HG02588 (cell line): Measurements from ENCODE around the gene TLDC2.
"Not testable (repeated sequence)": the region's sequence is repeated elsewhere in the genome, so short reads cannot be mapped to it uniquely, and the experiment has no call there.

ENCODE experiments used
- ATAC-seq: cut with Tn5 transposase; IDR thresholded peaks from one replicate; pipeline ENCODE4 v1.9.1; 2021; ENCODE audit warnings: mild to moderate bottlenecking, moderate library complexity; ENCODE audit not compliant: unreplicated experiment

Gene TLDC2

DNA sequence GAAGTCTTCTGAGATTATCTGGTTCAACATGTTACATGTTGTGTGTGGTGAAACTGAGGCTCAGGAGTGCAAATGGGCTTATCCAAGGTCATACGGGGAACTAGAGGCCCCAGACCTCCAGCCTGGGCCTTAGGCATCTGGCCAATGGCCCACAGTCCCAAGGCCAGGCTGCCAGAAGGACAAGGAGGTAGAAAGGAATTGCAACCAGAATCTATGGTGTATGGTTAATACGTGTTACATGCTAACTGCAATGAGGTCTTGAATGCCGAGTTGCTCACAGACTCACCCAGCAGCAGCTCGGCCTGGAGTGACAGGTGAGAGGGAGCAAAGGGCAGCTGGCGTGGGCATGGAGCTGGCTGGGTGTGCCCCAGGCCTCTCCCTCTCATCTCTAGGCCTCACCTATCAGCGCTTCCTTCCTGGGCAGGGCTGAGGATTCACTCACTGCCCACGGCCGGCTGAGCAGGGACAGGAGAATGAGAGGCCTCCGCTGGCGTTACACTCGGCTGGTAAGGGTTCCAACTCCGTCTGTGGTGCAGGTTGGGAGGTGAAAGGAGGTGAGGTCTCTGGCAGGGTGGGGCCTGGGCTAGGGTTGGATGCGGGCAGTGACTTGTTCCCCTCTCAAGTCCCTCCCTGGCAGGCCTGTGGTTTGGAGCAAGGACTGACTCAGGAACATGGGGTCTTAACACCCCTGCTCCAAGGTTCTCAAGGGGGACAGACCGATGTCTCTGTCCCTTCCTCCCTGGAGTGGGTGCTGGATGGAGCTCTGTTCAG, at the start of gene TLDC2:
Gene TLDC2 (plus strand): TSS at position 437 of the 771 bp plus-strand sequence. CDS start 37 bp downstream, at position 474.
- no peak for ATAC-seq

- ATAC-seq = no peak
Measured at GRCh38 chr20:36826554-36827244, 49.2 kb upstream of the TLDC2 start.

DNA sequence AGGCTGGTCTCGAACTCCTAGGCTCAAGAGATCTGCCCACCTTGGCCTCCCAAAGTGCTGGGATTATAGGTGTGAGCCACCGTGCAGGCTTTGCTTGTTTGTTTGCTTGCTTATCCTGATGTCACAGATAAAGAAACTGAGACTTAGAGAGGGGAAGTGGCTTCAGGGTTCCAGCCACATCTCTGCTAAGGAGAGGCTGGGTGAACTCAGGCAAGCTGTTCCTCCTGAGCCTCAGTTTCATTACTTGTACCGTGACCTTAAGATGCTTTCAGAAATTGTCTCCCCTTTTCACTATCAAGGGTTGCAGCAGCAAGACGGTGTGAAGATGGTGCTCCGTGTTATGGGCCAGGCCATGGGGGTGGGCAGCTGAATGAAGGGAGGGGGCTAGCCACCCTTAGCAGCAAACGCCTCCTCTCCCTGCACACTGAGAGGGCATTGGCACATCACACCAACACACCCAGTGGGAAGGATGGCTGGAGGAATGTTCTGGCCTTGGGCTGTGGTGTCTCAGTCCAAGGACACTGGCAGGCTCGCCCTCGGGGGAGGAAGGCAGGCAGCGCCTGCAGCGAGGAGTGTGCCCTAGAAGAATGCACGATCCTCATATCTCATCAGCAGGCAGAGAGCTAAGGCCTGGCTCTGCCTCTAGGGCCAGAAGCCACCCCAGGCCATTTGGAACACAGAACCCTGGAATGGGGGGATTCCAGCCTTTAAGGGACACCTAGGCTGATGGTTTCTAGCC, 48.2 kb upstream of the TLDC2 start:
- ATAC-seq = peak; percentile 81

DNA sequence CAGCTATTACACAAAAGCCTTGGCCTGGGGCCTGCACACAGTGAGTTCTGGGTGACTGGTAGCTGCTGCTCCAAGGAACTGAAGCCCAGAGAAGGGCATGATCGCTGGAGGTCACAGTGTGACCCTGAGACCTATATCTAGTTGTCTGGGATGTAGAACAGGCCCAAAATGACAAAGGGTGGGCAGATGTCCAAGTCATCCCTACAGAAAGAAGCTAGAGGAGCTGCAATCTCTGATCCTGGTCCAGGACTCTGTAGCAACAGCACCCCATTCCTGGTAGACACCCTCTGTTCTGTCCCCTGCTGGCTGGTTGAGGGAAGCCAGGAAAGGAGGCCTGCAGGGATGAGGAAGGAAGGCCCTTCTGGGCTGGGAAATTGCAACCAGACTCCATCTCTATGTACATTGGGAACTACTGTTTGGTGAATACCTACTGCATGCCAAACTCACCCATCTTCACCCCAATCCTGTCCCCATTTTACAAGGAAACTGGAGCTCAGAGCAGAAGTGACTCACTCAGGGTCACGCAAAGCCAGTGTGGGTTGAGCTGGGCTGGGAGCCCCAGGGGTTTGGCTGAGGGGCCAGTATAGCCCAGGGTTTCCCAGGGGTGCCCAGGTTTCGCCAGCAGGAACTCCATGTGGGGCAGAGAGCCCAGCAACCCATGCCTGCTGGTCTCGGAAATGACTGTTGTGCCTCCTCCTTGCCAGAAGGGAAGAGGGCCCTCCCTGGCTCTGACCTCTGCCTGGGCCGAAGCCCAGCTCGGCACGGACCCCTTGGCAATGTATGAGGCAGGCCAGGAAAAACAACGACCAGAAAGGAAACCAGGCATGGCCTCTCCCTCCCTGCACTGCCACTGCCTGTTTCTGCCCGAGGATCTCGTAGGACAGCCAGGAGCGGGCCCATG, 44.9 kb upstream of the TLDC2 start:
- no peak for ATAC-seq

DNA sequence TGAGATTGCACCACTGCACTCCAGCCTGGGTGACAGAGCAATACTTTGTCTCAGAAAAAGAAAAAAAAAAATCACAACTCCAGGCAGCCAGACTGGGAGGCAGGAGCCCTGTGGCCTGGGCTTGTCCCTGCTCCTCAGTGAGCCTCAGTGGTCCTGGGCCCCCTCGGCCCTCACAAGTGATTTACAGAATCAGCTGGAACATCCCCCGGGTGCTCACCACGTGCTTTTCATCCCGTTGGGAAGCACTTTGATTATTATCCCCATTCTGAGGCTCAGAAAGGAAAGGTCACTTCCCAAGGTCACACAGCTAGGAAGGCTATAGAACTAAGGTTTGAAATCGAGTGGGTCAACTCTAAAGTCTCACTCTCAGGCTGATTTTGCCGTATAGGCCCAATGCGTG, 43.1 kb upstream of the TLDC2 start:
- no peak for ATAC-seq

DNA sequence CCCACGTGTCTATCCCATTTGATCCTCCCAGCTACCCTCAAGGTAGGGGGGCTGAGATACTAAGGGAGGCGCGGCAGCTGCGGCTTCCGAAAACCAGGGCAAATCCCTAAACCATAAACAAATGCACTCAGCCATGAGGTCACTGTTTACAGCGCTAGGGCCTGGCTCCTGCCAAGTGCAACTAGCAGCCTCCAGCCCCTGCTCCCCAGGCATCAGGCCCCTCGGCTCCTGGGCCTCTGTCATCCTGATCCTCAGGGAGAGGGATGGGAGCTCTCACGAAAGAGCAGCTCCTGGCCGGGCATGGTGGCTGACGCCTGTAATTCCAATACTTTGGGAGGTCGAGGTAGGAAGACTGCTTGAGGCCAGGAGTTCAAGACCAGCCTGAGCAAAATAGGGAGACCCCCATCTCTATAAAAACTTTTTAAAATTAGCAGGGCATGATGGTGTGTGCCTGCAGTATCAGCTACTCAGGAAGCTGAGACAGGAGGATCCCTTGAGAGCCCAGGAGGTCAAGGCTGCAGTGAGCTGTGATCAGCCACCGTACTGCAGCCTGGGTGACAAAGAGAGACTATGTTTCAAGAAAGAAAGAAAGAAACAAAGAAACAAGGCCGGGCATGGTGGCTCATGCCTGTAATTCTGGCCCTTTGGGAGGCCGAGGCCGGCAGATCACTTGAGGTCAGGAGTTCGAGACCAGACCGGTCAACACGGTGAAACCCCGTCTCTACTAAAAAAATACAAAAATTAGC, 42.5 kb upstream of the TLDC2 start:
- no peak for ATAC-seq

- ATAC-seq = no peak
Measured at GRCh38 chr20:36835025-36835424, 40.9 kb upstream of the TLDC2 start.

DNA sequence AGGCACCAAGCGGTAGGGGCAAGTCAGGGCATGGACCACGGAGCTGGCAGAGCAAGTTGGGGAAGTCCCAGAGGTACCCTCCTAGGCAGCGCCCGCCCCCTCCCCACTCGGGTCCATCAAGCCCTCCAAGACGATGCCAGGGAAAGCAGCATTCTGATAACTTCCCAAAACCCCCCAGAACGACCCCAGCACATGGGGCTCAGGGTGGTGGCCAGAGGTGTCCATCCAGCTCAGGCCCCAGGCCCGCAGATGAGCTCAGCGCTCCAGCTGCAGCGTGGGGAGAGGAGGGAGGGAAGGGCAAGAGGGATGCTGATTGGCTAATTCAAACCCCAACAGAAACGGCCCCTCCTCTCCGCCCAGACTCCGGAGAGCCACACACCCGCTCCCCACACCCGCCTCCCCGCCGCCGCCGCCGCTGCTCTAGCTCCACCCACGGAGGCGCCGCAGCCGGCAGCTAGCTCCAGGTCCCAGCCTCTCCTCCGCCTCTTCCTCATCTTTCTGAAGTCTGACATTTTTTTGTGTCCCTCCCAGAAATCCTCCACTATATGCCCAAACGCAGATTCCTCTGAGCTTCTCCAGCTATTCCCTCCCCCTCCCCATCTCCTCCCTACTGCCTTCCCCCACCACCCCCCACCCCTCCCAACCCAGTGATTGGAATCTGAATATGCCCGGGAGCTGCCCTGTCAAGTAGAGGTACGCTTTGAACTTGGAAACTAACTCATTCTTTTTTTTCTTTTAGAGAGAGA, 40.3 kb upstream of the TLDC2 start:
- peak; percentile 83 for ATAC-seq

DNA sequence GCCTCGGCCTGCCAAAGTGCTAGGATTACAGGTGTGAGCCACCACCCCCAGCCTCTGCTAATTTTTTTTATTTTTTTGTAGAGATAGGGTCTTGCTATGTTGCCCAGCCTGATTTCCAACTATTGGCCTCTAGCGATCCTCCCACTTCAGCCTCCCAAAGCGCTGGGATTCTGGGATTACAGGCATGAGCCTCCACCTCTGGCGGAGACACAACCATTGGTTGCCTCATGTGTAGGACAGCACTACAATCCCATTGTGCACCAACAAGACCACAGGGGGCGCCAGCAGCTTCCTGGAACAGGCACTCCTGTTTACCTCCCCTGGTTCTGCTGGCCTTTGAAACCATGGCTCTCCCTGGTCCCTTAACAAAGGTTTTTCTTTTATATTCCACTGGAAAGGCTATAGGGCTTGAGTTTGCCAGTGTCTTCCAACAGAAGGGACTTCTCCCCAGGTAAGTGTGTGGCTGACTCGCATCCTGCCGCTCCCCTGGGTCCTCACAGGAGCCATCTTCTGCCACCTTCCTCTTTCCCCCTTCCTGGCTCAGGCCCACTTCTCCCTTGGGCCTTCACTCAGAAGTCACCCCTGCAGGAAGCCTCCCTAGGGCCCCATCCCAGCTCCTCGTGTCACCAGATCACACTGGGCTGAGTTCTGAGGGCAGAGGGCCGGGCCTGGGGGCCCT, 39.2 kb upstream of the TLDC2 start:
- no peak for ATAC-seq

DNA sequence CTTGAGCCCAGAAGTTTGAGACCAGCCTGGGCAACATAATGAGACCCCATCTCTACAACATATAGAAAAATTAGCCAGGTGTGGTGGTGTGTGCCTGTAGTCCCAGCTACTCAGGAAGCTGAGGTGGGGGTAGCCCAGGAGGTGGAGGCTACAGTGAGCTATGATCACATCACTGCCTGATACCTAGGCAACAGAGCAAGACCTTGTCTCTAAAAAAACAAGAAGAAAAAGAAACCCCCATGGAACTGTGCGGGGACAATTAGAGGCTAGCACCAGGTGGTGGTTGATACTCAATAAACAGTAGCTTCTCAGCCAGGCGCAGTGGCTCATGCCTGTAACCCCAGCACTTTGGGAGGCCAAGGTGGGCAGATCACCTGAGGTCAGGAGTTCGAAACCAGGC, 37.6 kb upstream of the TLDC2 start:
- ATAC-seq = not testable (repeated sequence)

- no peak for ATAC-seq
Measured at GRCh38 chr20:36839150-36839549, 36.8 kb upstream of the TLDC2 start.

GRCh38 chr20:36841030-36841429, 34.9 kb upstream of the TLDC2 start:
- not testable (repeated sequence) for ATAC-seq

- no peak for ATAC-seq
Measured at GRCh38 chr20:36845288-36845971, 30.5 kb upstream of the TLDC2 start.

DNA sequence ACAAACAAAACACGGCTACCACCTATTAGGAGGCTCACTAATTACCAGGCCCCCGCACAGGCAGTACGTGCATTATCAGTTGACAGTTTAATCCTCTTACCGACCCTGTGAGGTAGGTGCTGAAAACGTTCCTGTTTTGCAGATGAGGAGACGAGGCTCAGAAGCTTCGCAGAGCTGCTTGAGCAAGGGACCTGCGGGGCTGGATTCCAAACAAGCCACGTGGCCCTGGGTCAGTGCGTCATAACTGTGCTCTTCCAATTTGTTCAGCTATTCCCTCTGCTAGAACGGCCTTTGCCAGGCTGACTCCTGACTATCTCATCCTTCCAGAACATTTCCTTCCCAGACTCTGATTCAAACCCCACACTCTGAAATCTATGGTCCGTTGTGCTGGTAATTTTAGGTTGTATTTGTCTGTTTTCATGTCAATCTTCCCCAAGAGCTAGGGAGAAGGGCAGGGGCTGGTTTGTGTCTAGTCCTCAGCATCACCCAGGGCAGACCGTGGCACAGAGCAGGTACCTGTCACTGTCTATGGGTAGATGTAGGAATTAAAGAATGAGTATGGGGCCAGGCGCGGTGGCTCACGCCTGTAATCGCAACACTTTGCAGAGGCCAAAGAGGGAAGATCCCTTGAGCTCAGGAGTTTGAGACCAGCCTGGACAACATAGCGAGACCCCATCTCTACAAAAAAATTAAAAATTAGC, 28.8 kb upstream of the TLDC2 start:
- ATAC-seq = no peak

GRCh38 chr20:36847710-36848040, 28.3 kb upstream of the TLDC2 start:
- ATAC-seq = no peak

- ATAC-seq = no peak
Measured at GRCh38 chr20:36848078-36848660, 27.8 kb upstream of the TLDC2 start.

GRCh38 chr20:36848677-36849076, 27.3 kb upstream of the TLDC2 start:
- no peak for ATAC-seq
